Liver (tissue), 9 donors: Measurements from ENCODE around the gene BUD13. TPM values are rescaled to one million over a fixed set of nuclear protein-coding genes. Genes with fewer than 3 reads are reported as not detected.

ENCODE experiments used
- DNase-seq: peaks from one replicate; pipeline ENCODE4 v3.0.0-alpha.2; 2017; ENCODE audit warnings: low spot score
- H3K27ac ChIP-seq, 2 donors: one replicate each; pipeline ENCODE4 v1.7.0; 2013; ENCODE audit warnings: inconsistent platforms in 2 of 2, low read length in 2 of 2, control low read depth in 1 of 2, low read depth in 1 of 2, mild to moderate bottlenecking in 1 of 2
- H3K27me3 ChIP-seq, 4 donors: one replicate each; pipeline versions ENCODE4 v1.6.1 to v1.7.0; 2013; ENCODE audit warnings: low read length in 3 of 4, inconsistent platforms in 1 of 4, mild to moderate bottlenecking in 1 of 4, moderate library complexity in 1 of 4; ENCODE audit not compliant: control insufficient read depth in 4 of 4, insufficient read depth in 4 of 4
- H3K36me3 ChIP-seq, 4 donors: one replicate each; pipeline versions ENCODE4 v1.6.1 to v1.7.0; 2013; ENCODE audit warnings: low read length in 3 of 4, mild to moderate bottlenecking in 3 of 4, low read depth in 1 of 4, moderate library complexity in 1 of 4; ENCODE audit not compliant: control insufficient read depth in 4 of 4, insufficient read depth in 3 of 4
- H3K4me1 ChIP-seq, 4 donors: one replicate each; pipeline versions ENCODE4 v1.6.1 to v1.7.0; 2013; ENCODE audit warnings: low read length in 3 of 4, mild to moderate bottlenecking in 3 of 4, moderate library complexity in 1 of 4; ENCODE audit not compliant: control insufficient read depth in 4 of 4, insufficient read depth in 4 of 4
- H3K4me3 ChIP-seq, 3 donors: one replicate each; pipeline versions ENCODE4 v1.6.1 to v1.7.0; 2013; ENCODE audit warnings: low read length in 3 of 3, control low read depth in 1 of 3, low read depth in 1 of 3, mild to moderate bottlenecking in 1 of 3
- H3K9ac ChIP-seq, 2 donors: one replicate each; pipeline ENCODE4 v1.7.0; 2013; ENCODE audit warnings: low read length in 2 of 2, mild to moderate bottlenecking in 2 of 2, moderate library complexity in 2 of 2, control low read depth in 1 of 2, low read depth in 1 of 2
- H3K9me3 ChIP-seq, 4 donors: one replicate each; pipeline versions ENCODE4 v1.6.1 to v1.7.0; 2013; ENCODE audit warnings: low read length in 3 of 4; ENCODE audit not compliant: control insufficient read depth in 4 of 4
- JUND ChIP-seq, 2 donors: IDR thresholded peaks; 2 replicates each; pipeline ENCODE4 v1.6.1; 2016; ENCODE audit warnings: antibody characterized with exemption in 2 of 2
- WGBS: extraction: QIAGEN DNeasy Blood & Tissue Kit; methylation state at CpG from one replicate; pipeline ENCODE4 v1.1.7; 2013; 5-methylcytosine and 5-hydroxymethylcytosine counted together
- polyA plus RNA-seq, 2 donors: library from polyadenylated mRNA; stranded (reverse) in 1 of 2; unstranded in 1 of 2; fragments of 200-250 nt in 1 of 2; fragments of >200 nt in 1 of 2; fragmentation: Nextera tagmentation in 1 of 2; extraction: Ambion mirVana in 1 of 2; gene quantifications; one replicate each; pipeline versions ENCODE4 v1.2.1 to v1.2.3, GENCODE V29; 2013 to 2015
- total RNA-seq, 2 donors: library from RNA; depleted of rRNA; stranded (reverse); fragments of >200 nt; gene quantifications; one replicate each; pipeline ENCODE4 v1.2.3, GENCODE V29; 2014
- TF ChIP-seq, protein P1 (sequence below): fragments of 150-350 bp; IDR thresholded peaks from 2 replicates; pipeline ENCODE4 v1.5.1; 2017; ENCODE audit warnings: improper control_type of control experiment, low read depth, low read length; ENCODE audit not compliant: missing input control
- TF ChIP-seq, protein P2 (sequence below): IDR thresholded peaks from 2 replicates; pipeline ENCODE4 v1.6.1; 2016; ENCODE audit warnings: antibody characterized with exemption
- donor health status: healthy.
- donor health status: healthy.
- donor health status: healthy.
- donor health status: healthy.
- donor health status: healthy.

Gene BUD13
- total and polyA plus RNA-seq, 4 donors: 3.9 to 7.4 (median 5.1) TPM

DNA sequence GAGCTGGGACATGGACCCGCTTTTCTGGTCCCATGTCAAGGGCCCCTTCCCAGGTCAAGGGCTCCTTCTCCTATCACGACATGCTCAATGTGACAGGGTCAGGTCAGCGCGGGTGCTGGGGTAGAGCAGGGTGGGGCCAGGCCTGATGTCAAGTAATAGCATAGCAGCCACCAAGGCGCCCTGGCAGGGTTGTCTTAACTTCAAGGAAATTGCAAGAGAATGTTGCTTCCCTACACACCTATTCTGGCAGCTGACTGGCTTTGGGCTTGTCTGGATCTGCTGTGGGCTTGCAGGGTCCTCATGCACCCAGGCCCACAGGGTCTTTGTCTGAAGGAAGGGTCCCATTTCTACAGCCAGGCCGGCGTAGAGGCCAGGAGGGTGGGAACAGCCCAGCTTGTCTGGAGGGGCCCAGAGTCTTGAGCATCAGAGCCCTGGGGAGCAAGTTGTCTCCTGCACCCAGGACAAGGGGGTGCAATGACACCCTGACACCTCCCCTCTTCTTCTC lies 71.4 kb downstream of the BUD13 start:
- WGBS: 93% methylated on average over 7 of the region's 7 CpGs
- no peak for DNase-seq
- no peak overlapping the region for H3K9ac ChIP-seq

DNA sequence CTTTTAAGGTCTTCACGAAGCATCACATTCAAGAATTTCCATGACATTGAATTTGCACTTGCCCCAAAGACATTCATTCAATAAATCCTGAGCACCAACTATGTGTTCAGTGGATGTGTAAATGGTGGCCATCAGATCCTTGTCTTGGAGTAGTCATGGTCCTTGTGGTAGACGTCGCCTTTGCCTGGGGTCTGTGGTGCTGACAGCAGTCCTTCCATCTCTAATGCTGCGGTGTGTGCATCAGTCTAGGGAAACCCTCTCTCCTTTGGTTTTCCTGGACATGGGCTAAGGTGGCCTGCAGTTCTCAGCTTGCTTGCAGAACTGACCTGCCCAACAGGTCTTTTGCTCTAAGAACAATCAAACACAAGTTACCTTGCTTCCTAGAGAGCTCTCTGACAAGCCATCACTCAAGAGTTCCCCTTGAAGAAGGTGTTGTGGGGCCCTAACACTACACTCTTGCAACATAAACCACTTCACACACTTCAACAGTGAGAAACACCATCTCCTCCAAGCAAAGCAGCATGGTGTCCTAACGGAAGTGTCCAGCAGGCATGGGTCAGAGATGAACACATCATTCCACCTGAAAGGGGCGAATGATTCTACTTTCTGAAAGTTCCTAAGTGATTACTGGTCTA lies 72.1 kb downstream of the BUD13 start:
- no peaks in the 10 kb centered on the region for H3K27me3 ChIP-seq
- WGBS: 96% methylated on average over 6 of the region's 6 CpGs
- H3K4me1 ChIP-seq: no peaks in the 10 kb centered on the region
- no peaks in the 10 kb centered on the region for H3K9me3 ChIP-seq
- H3K36me3 ChIP-seq: no peaks in the 10 kb centered on the region
- TF ChIP-seq, protein P1, sequence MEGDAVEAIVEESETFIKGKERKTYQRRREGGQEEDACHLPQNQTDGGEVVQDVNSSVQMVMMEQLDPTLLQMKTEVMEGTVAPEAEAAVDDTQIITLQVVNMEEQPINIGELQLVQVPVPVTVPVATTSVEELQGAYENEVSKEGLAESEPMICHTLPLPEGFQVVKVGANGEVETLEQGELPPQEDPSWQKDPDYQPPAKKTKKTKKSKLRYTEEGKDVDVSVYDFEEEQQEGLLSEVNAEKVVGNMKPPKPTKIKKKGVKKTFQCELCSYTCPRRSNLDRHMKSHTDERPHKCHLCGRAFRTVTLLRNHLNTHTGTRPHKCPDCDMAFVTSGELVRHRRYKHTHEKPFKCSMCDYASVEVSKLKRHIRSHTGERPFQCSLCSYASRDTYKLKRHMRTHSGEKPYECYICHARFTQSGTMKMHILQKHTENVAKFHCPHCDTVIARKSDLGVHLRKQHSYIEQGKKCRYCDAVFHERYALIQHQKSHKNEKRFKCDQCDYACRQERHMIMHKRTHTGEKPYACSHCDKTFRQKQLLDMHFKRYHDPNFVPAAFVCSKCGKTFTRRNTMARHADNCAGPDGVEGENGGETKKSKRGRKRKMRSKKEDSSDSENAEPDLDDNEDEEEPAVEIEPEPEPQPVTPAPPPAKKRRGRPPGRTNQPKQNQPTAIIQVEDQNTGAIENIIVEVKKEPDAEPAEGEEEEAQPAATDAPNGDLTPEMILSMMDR: no peak
- DNase-seq: no peak
- H3K27ac ChIP-seq: no peak overlapping the region
- no peak overlapping the region for H3K9ac ChIP-seq
- no peak overlapping the region for H3K4me3 ChIP-seq

More for the DNA sequence above, 71.4 kb downstream of the BUD13 start:
- H3K27ac ChIP-seq: no peak overlapping the region
- no peaks in the 10 kb centered on the region for H3K27me3 ChIP-seq
- H3K4me3 ChIP-seq: no peak overlapping the region
- H3K36me3 ChIP-seq: no peaks in the 10 kb centered on the region
- TF ChIP-seq, protein P2, sequence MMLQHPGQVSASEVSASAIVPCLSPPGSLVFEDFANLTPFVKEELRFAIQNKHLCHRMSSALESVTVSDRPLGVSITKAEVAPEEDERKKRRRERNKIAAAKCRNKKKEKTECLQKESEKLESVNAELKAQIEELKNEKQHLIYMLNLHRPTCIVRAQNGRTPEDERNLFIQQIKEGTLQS: no peak
- TF ChIP-seq JUND (IDR thresholded peaks at IDR 0.05): no peak
- H3K9me3 ChIP-seq: no peaks in the 10 kb centered on the region
- no peaks in the 10 kb centered on the region for H3K4me1 ChIP-seq

Other genes with a start within 250 kb of the BUD13 start
- gene ZPR1, start 15.0 kb upstream of the BUD13 start, total RNA-seq: 10 to 100 TPM in 1 of 2 donors, 1 to 10 TPM in 1; 9.4 to 56.1 TPM
- gene ZPR1, start 15.0 kb upstream of the BUD13 start, polyA plus RNA-seq: 10 to 100 TPM; 17.9 to 18.8 TPM
- 1,000 to 10,000 TPM in 1 of 2 donors, 1 to 10 TPM in 1; 7.3 to 1,045 TPM for gene APOA5, start 18.9 kb upstream of the BUD13 start, total RNA-seq
- gene APOA5, start 18.9 kb upstream of the BUD13 start, polyA plus RNA-seq: 100 to 1,000 TPM; 481 to 996 TPM
- gene APOA4, start 50.3 kb upstream of the BUD13 start, total RNA-seq: 100 to 1,000 TPM in 1 of 2 donors, under 1 TPM in 1; 0.89 to 171 TPM
- gene APOA4, start 50.3 kb upstream of the BUD13 start, polyA plus RNA-seq: 100 to 1,000 TPM in 1 of 2 donors, 10 to 100 TPM in 1; 90.5 to 382 TPM
- gene APOC3, start 56.9 kb upstream of the BUD13 start, total RNA-seq: 1,000 to 10,000 TPM in 1 of 2 donors, 100 to 1,000 TPM in 1; 608 to 5,828 TPM
- gene APOC3, start 56.9 kb upstream of the BUD13 start, polyA plus RNA-seq: over 10,000 TPM; 12,787 to 24,129 TPM
- 1,000 to 10,000 TPM; 4,271 to 5,120 TPM for gene APOA1, start 64.6 kb upstream of the BUD13 start, total RNA-seq
- over 10,000 TPM; 12,059 to 17,093 TPM for gene APOA1, start 64.6 kb upstream of the BUD13 start, polyA plus RNA-seq